ENCODE data around the gene ATP10D.

ATP10D gene

DNA sequence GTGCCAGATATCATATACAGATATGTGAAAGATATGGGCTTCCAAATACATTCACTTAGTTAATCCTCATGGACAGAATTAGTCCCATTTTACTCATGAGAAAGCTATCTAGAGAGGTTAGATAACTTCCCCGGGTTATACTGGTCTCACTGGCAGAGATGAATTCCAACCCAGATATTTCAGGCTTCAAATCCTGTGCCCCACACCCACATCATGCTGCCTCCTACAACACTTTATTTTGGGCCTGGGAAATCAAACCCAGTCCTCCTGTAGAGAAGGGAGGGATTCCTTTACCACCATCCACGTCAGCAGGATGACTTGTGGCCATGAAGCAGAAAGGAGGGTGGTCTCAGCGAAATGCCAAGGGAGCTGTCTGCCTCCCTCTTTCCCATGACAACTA is 113.8 kb downstream of the ATP10D start:
- no peak for DNase-seq

- DNase-seq: no peak
These were observed 121.4 kb downstream of the ATP10D start for GRCh38 chr4:47606482-47606881.

GRCh38 chr4:47612116-47613023 is 127.3 kb downstream of the ATP10D start:
- DNase-seq: no peak

GRCh38 chr4:47615385-47615784 is 130.3 kb downstream of the ATP10D start:
- DNase-seq: no peak

DNA sequence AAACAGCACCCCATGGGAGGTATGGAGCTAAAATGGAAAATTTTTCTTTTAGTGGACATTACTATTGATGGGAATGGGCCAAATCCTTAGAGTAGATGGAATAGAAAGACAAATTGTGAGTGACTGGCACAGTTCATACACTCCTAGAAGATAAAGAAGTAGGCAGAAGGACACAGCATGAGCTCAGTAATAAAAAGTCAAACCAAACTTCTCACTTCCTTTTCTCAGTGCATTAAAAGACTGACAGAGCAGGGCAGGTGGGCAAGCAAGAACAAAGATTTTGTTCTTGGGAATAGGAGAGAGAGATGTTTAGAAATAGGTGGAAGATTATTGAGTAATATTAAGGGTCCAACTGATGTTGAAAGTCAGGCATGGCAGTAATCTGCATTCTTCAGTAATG is 132.5 kb downstream of the ATP10D start:
- no peak for DNase-seq

DNA sequence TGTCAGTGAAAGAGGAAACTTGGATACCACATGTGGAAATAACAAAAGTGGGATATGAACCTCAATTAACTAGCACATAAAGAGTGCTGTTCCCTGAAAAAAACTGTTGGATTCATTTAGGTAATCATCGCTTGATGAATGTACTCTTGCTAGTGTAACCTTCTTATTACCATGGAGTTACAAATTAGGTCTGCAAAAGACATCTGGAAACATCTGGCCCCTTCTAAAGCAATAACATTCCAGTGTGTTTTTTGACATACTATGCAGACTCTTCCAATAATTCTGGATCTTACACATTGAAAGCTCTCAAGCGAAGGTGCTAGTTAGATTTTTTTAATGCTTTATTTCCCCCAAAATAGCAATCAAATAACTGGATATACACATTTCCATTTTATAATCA is 134.6 kb downstream of the ATP10D start:
- no peak for DNase-seq

DNA sequence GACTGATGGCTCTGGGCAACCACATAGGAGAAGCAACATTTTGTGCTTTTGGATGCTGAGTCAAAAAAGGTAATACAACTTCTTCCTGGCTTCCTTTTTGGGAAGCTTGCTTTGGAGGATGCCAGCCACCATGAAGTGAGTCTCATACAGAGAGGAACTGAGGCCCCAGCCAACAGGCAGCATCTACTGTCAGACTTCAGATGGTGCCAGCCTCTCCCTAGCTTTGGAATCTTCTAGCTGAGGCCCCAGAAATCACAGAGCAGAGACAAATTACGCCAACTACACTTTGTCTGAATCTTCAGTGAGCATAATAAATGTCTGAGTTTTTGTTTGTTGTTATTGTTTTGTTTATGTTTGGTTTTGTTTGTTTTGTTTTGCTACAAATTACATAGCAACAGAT is 136.1 kb downstream of the ATP10D start:
- no peak for DNase-seq

- DNase-seq: no peak
These were observed 139.0 kb downstream of the ATP10D start for GRCh38 chr4:47624031-47624441.

GRCh38 chr4:47631161-47631560 is 146.1 kb downstream of the ATP10D start:
- DNase-seq: no peak

GRCh38 chr4:47639531-47639930 is 154.5 kb downstream of the ATP10D start:
- DNase-seq: no peak

GRCh38 chr4:47640911-47641310 is 155.8 kb downstream of the ATP10D start:
- DNase-seq: no peak

GRCh38 chr4:47641755-47642154 is 156.7 kb downstream of the ATP10D start:
- peak; percentile 8 for DNase-seq

DNA sequence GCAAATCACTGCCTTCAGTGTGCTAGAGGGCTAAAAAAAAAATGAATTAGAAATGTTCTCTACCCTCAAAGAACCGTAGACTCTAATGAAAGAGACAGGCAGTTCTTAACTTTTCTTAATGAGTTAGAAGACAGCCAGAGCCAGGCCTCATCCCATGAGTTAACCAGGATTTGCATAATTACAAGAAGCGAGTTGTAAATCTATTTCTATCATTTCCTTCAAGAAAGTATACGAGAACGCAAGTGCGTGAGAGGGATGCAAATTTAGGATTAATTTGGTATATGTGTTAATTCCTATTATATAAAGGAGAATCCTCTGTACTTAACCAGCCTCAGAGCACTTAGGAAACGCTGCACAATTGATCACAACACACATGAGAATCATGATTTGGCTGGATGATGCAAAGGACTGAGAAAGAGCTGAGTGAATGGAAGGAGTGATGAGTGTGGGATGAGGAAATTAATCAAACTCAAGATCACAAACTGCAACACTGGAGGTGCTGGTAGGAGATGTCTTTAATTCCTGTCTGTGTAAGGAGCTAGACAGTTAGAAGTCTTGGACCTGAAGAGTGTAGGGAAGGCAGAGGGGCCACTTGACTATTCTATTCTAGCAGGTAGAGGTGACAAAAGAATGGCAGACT is 157.2 kb downstream of the ATP10D start:
- DNase-seq: no peak
